ENCODE measurements around the gene BOD1. TPM values are rescaled to one million over a fixed set of nuclear protein-coding genes. Genes with fewer than 3 reads are reported as not detected.

Gene BOD1
- total RNA-seq, 1 donor from 2014 or later: 27.3 TPM

DNA sequence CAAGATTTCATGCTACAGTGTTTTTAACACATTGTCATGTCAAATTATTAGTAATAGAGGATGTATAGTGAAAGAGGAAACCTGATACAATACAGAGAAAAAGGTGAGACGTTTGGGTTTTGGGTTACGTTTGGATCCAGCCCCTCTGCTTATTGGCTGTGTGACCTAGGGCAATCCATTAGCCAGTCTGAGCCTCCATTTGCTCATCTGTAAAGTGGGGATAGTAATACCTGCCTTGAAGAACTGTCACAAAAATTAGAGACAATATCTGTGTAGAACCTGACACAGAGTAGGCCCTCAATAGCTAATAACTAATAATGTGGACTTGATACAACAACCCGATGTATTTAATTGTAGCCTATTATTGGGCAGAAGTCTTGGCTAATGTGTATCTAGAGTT is 4.3 kb upstream of the BOD1 start:
- no peaks in the 10 kb centered on the region for H3K9me3 Mint-ChIP-seq
- H3K27me3 Mint-ChIP-seq (ENCODE audit: insufficient read depth): no peaks in the 10 kb centered on the region
- intact Hi-C loops (cut with micrococcal nuclease): no loop called here
- H3K4me1 Mint-ChIP-seq (ENCODE audit: low read depth): peaks cover 14% of the 10 kb centered on the region
- no peak overlapping the region for H3K27ac Mint-ChIP-seq
- H3K36me3 Mint-ChIP-seq (ENCODE audit: low read depth): peaks cover under 1% of the 10 kb centered on the region
- H3K4me3 Mint-ChIP-seq: no peak overlapping the region
- no peak for DNase-seq (ENCODE audit: low spot score)

DNA sequence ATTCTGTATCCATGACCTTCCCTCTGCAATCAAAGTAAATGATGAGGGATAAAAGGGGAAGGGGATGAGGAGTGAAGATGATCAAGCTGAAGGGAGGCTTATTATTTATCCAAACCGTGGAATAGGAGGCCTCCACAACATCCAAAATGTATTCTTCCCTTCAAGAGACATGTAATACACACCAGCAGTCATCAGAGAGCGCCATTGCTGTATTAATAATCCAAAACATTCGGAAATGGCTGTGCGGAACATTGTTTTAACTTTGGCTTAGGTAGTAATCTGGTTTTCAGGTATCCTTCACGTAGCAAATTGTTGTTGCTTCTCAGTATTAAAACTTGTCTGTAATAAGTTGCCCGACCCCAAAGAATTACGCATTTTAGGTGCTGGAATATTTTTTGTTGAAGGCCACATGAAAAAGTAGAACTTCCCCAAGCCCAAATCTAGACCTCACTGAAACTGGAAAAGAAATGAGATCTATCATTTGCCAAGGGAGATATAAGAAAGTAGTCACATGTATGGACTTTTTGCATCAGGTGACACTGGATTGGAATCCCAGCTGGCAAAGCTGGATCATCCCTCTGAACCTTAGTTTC is 2.6 kb upstream of the BOD1 start:
- Mint-ChIP-seq H3K9me3 (no peaks in the 10 kb centered on the region), H3K4me1 (ENCODE audit: low read depth) (peaks cover 32% of the 10 kb centered on the region), H3K27me3 (ENCODE audit: insufficient read depth) (no peaks in the 10 kb centered on the region), H3K27ac (no peak overlapping the region), H3K4me3 (no peak overlapping the region), H3K36me3 (ENCODE audit: low read depth) (peaks cover 2% of the 10 kb centered on the region)
- intact Hi-C loops (cut with micrococcal nuclease): loop anchor here (1.0 to 5.0 kb wide), 7 partner anchors 306 to 1858 kb away; partner anchors contain the start of genes ATP6V0E1, FBXW11 and SFXN1
- peak; percentile 36 for DNase-seq (ENCODE audit: low spot score)

DNA sequence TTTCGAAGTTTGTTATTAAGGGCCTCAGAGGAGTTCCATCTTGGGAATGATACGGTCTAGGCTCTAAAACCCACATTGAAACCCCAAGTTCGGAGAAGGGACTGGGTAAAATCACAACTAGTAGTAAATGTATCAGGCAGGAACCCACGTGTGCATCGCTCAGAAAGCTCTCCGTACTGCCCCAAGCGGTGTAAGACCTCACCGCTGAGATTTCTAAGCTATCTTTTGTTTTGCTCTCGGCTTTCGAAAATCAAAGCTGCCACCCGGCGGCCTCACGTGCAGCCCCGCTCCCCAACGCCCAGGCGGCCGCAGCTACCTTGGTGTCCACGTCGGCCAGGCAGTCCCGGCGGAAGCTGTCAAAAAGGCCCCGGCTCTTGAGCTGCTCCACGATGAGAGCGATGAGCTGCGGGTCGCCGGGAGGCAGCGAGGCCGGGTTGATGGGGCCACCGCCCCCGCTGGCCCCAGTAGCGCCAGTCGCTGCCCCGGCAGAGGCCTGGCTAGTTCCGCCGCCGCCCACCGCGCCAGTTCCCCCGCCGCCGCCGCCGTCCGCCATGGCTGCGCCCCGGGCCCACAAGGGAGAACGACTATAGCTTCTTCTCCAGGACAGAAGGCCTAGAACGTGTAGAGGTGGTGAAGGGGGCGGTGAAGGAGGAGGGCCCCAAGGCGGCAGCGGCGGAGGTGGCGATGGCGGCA is 420 bp downstream of the BOD1 start:
- intact Hi-C loops (cut with micrococcal nuclease): loop anchor here (1.0 to 5.0 kb wide), 11 partner anchors 272 to 1861 kb away; partner anchors contain the start of genes ATP6V0E1, BNIP1, CPEB4 and FBXW11
- peaks cover 37% of the 10 kb centered on the region for H3K4me1 Mint-ChIP-seq (ENCODE audit: low read depth)
- H3K9me3 Mint-ChIP-seq: no peaks in the 10 kb centered on the region
- peak overlapping the region; percentile 96 for H3K4me3 Mint-ChIP-seq
- no peaks in the 10 kb centered on the region for H3K27me3 Mint-ChIP-seq (ENCODE audit: insufficient read depth)
- peak; percentile 65 for DNase-seq (ENCODE audit: low spot score)
- H3K36me3 Mint-ChIP-seq (ENCODE audit: low read depth): peaks cover 10% of the 10 kb centered on the region
- peak overlapping the region; percentile 88 for H3K27ac Mint-ChIP-seq

DNA sequence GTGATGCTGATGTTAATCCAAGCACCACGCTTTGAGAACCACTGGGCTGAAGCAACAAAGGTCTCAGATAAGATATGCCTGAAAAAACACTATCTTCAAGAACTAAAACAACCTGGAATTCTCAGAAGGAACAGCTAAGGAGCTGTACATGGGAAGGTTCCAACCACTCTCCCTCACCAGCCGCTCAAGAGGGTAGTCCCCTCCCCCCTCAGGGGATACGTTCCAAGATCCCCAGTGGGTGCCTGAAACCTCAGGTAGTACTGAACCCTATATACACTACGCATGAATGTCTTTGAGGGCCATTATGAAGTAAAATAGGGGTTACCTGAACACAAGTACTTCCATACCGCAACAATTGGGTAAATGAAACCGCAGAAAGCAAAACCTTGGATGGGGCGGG is 1.9 kb downstream of the BOD1 start:
- no peak for DNase-seq (ENCODE audit: low spot score)
- H3K27me3 Mint-ChIP-seq (ENCODE audit: insufficient read depth): no peaks in the 10 kb centered on the region
- peak overlapping the region; percentile 96 for H3K4me3 Mint-ChIP-seq
- peaks cover 10% of the 10 kb centered on the region for H3K36me3 Mint-ChIP-seq (ENCODE audit: low read depth)
- intact Hi-C loops (cut with micrococcal nuclease): no loop called here
- H3K27ac Mint-ChIP-seq: no peak overlapping the region
- no peaks in the 10 kb centered on the region for H3K9me3 Mint-ChIP-seq
- peaks cover 37% of the 10 kb centered on the region for H3K4me1 Mint-ChIP-seq (ENCODE audit: low read depth)

DNA sequence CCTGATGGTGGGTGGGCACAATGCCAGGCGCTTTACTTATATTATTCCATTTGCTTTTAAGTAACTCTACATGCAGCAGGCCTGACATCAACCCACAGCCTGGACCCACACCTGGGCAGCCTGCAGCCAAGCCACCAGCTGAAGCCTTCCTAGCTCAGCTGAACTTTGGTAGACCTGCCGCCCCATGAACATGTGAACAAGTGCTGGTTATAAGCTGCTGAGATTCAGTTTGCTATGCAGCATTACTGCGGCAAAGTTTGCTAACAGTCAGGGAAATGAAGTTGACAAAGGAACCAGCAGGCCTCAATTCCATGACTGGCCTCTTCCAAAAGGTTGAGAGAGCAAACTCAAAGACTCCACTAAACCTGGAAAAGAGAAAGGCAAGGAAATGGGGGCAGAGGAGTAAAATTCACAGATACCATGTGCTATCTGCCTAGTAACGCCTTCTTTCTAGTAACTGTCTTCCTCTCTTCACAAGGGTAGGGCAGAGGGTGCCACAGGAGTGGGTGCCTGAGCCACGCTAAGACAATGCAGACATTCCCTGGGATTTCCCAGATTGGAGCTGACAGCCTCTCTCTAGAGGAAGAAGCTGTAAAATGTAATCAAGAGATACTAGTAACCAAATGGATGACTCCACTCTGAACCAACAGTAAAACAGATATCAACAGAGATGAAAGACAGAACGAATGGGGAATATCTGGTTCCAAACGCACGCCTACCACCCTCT is 2.9 kb downstream of the BOD1 start:
- no peak overlapping the region for H3K4me3 Mint-ChIP-seq
- H3K4me1 Mint-ChIP-seq (ENCODE audit: low read depth): peaks cover 30% of the 10 kb centered on the region
- H3K36me3 Mint-ChIP-seq (ENCODE audit: low read depth): peaks cover 10% of the 10 kb centered on the region
- H3K27me3 Mint-ChIP-seq (ENCODE audit: insufficient read depth): no peaks in the 10 kb centered on the region
- DNase-seq (ENCODE audit: low spot score): no peak
- H3K27ac Mint-ChIP-seq: no peak overlapping the region
- H3K9me3 Mint-ChIP-seq: no peaks in the 10 kb centered on the region
- intact Hi-C loops (cut with micrococcal nuclease): no loop called here

DNA sequence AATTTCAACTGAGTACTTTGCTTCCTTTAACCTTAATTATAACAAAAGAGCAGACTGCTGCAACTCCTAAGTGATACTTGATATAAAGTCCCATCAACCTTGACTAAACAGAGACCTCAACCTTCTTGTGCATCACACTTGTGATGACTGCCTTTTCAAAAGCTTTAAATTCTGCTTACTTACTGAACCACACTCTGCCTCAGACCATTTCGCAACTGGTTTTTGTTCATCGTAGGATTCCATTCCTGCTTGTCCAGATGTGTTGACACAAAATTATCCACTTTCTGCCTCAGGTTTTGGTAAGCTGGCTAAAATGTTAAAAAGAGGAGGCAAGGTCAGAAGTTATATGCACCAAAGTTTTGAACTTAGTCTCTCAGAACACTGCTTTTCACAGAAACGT is 3.5 kb downstream of the BOD1 start:
- intact Hi-C loops (cut with micrococcal nuclease): no loop called here
- no peak overlapping the region for H3K4me3 Mint-ChIP-seq
- peaks cover 11% of the 10 kb centered on the region for H3K36me3 Mint-ChIP-seq (ENCODE audit: low read depth)
- peaks cover 30% of the 10 kb centered on the region for H3K4me1 Mint-ChIP-seq (ENCODE audit: low read depth)
- no peaks in the 10 kb centered on the region for H3K9me3 Mint-ChIP-seq
- H3K27me3 Mint-ChIP-seq (ENCODE audit: insufficient read depth): no peaks in the 10 kb centered on the region
- DNase-seq (ENCODE audit: low spot score): no peak
- no peak overlapping the region for H3K27ac Mint-ChIP-seq

DNA sequence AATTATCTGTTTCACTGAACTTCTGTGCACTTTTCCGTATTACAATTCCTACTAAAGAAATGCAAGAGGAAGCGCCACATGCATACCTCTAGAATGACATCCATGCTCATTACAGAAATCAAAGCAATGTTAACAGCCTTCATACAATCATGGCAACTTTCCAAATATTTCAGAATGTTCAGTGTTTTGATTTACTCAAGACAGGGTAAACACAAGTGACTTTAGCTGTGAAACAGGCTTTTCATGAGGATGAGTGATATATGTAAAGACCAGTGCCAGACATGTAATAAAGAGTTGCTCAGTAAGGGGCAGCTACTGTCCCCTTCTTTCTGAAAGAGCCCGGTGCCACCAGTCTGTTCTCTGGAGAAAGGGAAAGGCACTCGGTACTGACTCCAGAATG is 4.7 kb downstream of the BOD1 start:
- Mint-ChIP-seq H3K27me3 (ENCODE audit: insufficient read depth) (no peaks in the 10 kb centered on the region), H3K4me1 (ENCODE audit: low read depth) (peaks cover 25% of the 10 kb centered on the region), H3K4me3 (no peak overlapping the region), H3K27ac (no peak overlapping the region), H3K9me3 (no peaks in the 10 kb centered on the region), H3K36me3 (ENCODE audit: low read depth) (peaks cover 21% of the 10 kb centered on the region)
- intact Hi-C loops (cut with micrococcal nuclease): no loop called here
- DNase-seq (ENCODE audit: low spot score): no peak

DNA sequence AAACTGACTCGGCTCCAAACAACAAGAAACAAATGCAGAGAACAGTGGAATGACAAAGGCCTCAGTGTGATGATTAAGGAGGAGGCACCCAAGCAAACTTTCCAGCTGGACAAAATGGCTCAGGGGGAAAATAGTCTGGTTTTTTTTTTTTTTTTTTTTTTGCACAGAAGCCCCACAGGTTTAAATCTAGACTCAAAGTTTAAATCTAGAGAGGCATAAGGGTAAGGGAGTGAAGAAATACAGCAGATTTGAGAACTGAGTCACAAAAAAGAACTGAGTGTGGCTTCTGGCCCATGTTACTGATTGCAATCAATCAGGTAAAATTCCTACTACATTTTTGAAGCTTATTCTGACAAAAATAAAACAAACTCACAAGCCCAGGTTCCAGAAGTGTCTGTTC is 12.3 kb downstream of the BOD1 start:
- Mint-ChIP-seq H3K36me3 (ENCODE audit: low read depth) (peaks cover 22% of the 10 kb centered on the region), H3K9me3 (no peaks in the 10 kb centered on the region), H3K27me3 (ENCODE audit: insufficient read depth) (no peaks in the 10 kb centered on the region), H3K27ac (no peak overlapping the region), H3K4me1 (ENCODE audit: low read depth) (no peaks in the 10 kb centered on the region), H3K4me3 (no peak overlapping the region)
- intact Hi-C loops (cut with micrococcal nuclease): no loop called here
- no peak for DNase-seq (ENCODE audit: low spot score)

DNA sequence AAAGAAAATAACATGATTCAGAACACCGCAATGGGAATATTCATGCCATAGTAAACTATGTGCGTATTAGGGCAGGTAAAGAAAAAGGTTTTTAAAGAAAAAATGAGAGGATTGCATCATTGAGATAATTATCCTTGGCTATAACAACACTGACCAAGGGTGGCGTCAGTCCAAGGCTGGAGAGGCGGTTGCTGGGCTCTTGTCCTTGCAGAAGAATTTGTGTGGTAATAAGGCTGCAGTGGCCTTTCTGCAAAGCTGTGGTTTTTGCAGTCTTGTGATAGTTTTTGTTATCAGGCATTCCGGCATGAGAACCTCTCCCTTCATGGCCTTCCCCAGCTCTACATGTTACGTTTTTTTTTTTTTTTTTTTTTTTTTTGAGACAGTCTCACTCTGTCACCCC is 14.0 kb downstream of the BOD1 start:
- no peaks in the 10 kb centered on the region for H3K4me1 Mint-ChIP-seq (ENCODE audit: low read depth)
- no peak overlapping the region for H3K27ac Mint-ChIP-seq
- no peak overlapping the region for H3K4me3 Mint-ChIP-seq

DNA sequence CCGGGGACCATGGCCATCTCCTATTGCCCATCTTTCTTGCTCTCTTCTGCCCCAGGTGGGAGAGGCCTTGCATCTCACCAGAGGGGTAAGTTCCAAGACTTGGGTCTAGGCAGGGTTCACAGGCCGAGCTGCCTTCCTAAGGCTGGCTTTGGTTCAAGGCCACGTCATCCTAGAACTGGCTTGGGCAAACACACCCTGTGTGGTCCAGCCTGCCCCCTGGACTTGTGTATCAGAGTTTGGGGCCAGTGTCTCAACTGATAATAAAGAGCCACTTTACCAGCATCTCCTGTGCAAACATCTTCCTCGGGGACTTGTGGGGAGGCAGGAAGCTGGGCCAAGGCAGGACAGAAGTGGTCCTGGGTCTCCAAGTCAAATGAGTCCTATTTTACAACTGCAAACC is 17.8 kb downstream of the BOD1 start:
- Mint-ChIP-seq H3K4me1 (ENCODE audit: low read depth) (no peaks in the 10 kb centered on the region), H3K9me3 (peaks cover 16% of the 10 kb centered on the region), H3K36me3 (ENCODE audit: low read depth) (peaks cover 1% of the 10 kb centered on the region), H3K27ac (no peak overlapping the region), H3K27me3 (ENCODE audit: insufficient read depth) (no peaks in the 10 kb centered on the region), H3K4me3 (no peak overlapping the region)
- DNase-seq (ENCODE audit: low spot score): no peak
- intact Hi-C loops (cut with micrococcal nuclease): no loop called here

More for the DNA sequence above, 14.0 kb downstream of the BOD1 start:
- DNase-seq (ENCODE audit: low spot score): no peak
- no peaks in the 10 kb centered on the region for H3K27me3 Mint-ChIP-seq (ENCODE audit: insufficient read depth)
- intact Hi-C loops (cut with micrococcal nuclease): no loop called here
- no peaks in the 10 kb centered on the region for H3K9me3 Mint-ChIP-seq
- peaks cover 18% of the 10 kb centered on the region for H3K36me3 Mint-ChIP-seq (ENCODE audit: low read depth)

DNA sequence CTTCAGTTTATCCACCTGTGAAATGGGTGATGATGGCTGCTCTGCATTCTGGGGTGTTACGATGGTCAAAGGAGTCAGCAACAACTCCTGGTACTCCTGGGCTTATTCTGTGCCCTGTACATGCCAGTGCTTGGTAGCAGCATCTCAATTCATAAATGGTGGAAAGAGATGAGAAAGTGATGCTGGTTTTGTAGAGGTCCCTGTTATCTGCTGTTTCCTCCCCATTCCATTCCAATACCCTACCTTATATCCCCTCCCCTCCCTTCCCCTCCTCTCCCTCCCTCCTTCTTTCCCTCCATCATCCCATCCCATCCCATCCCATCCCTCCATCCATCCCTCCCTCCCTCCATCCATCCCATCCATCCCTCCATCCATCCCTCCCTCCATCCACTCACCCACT is 19.1 kb downstream of the BOD1 start:
- no peak overlapping the region for H3K4me3 Mint-ChIP-seq
- peaks cover 29% of the 10 kb centered on the region for H3K9me3 Mint-ChIP-seq
- intact Hi-C loops (cut with micrococcal nuclease): no loop called here
- DNase-seq (ENCODE audit: low spot score): no peak
- H3K4me1 Mint-ChIP-seq (ENCODE audit: low read depth): no peaks in the 10 kb centered on the region
- no peaks in the 10 kb centered on the region for H3K36me3 Mint-ChIP-seq (ENCODE audit: low read depth)
- no peaks in the 10 kb centered on the region for H3K27me3 Mint-ChIP-seq (ENCODE audit: insufficient read depth)
- H3K27ac Mint-ChIP-seq: no peak overlapping the region

DNA sequence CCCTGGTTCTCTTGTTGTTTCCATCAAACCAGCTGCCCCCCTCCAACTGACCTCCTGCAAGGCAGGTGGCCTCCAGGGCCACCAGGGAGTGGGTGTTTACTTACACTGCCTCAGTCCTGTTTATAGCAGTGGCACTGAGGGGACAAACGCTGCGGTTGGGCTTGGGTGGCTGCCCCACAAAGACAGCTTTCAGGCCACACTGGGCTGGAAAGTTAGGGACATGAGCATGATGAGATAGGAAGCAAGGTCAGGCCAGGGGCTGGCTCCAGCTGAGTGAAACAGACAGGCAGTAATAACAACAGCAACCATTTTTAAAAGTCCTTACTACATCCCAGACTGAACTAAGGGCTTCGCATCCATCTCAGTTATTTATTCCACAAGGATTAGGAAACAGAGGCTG is 20.6 kb downstream of the BOD1 start:
- H3K27me3 Mint-ChIP-seq (ENCODE audit: insufficient read depth): no peaks in the 10 kb centered on the region
- H3K4me3 Mint-ChIP-seq: no peak overlapping the region
- peaks cover 38% of the 10 kb centered on the region for H3K9me3 Mint-ChIP-seq
- no peak overlapping the region for H3K27ac Mint-ChIP-seq
- no peaks in the 10 kb centered on the region for H3K4me1 Mint-ChIP-seq (ENCODE audit: low read depth)
- peaks cover 3% of the 10 kb centered on the region for H3K36me3 Mint-ChIP-seq (ENCODE audit: low read depth)
- DNase-seq (ENCODE audit: low spot score): no peak
- intact Hi-C loops (cut with micrococcal nuclease): no loop called here

DNA sequence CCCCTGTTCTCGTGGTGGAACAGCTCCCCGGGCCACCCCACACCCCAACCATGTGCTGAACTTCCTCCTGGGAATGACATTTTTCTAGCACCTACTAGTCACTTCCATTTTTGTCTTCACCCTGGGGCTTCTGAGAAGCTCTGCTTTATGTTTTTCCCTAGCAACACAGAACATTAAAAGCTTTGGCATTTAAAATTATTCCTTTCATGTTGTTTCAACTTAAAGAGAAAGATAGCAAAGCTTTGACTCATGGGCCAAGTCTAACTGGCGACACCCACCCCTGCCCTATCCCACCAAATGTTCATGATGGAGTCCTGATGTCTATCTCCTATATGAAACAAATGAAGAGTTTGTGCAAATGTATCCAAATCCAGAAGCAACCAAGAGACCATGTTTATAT is 22.4 kb downstream of the BOD1 start:
- no peak for DNase-seq (ENCODE audit: low spot score)
- H3K27me3 Mint-ChIP-seq (ENCODE audit: insufficient read depth): no peaks in the 10 kb centered on the region
- H3K9me3 Mint-ChIP-seq: peaks cover 49% of the 10 kb centered on the region
- H3K36me3 Mint-ChIP-seq (ENCODE audit: low read depth): peaks cover 3% of the 10 kb centered on the region
- intact Hi-C loops (cut with micrococcal nuclease): no loop called here
- H3K4me1 Mint-ChIP-seq (ENCODE audit: low read depth): no peaks in the 10 kb centered on the region
- no peak overlapping the region for H3K27ac Mint-ChIP-seq
- H3K4me3 Mint-ChIP-seq: no peak overlapping the region
